ENCODE data around the gene MAP3K14.

MAP3K14 gene

DNA sequence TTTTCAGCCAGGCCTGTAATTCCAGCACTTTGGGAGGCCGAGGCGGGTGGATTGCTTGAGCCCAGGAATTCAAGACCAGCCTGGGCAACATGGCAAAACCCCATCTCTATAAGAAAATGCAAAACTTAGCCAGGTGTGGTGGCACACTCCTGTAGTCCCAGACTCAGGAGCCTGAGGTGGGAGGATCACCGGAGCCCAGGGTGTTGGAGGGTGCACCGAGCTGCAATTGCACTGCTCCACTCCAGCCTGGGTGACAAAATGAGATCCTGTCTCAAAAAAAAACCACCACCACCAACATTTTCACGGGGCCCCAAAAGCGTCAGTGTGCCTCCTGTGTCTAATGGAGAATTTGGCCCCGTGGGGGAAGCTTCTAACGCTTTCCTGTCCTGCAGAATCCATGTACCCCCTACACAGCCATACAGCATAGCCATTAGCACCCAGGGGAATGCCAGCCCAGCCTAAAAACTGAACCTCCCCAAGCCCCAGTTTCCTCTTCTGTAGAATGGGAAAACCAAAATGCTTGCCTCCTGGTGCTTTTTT lies 22.2 kb upstream of the MAP3K14 start:
- DNase-seq: no peak

- DNase-seq: no peak
These were observed 21.4 kb upstream of the MAP3K14 start for GRCh38 chr17:45338023-45338781.

DNA sequence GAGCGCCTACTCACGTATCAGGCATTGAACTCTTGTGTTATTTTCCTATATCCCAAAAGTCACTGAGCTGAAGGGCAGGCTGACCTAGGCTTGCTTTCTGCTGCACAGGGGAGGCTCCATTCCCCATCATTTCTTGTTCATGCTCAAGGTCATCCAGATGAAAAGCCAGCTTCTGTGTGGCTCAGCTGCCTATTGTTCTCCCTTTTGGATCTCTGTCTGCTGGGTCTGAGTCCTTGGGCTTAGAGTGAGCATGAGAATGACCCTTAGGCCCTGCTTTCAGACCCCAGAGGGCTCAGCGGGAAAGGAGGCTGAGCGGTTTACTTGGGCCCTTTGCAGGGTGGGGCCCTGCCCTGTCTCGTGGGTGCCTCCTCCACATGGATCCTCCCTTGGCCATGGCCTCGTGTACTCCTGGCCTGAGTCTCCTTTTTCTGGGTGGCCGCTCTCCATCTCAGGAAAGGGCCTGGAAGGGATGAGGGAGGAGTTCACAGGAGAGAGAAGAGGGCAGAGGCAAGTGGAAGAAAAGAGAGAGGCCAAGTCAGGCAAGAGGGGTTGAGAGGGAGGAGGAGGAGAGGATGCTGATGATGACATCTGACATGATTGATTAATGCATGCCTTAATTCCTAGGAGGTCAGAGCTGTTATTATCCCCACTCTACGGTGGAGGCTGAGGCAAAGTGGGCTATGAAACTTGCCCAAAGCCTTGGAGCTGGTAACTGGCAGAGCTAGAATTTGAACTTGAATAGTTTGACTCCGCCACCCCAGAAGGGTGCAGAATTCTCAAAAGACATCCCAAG lies 19.8 kb upstream of the MAP3K14 start:
- no peak for DNase-seq

- no peak for DNase-seq
These were observed 18.9 kb upstream of the MAP3K14 start for GRCh38 chr17:45335721-45336120.

GRCh38 chr17:45334701-45335677 lies 18.2 kb upstream of the MAP3K14 start:
- DNase-seq: no peak

GRCh38 chr17:45334231-45334630 lies 17.4 kb upstream of the MAP3K14 start:
- DNase-seq: no peak

DNA sequence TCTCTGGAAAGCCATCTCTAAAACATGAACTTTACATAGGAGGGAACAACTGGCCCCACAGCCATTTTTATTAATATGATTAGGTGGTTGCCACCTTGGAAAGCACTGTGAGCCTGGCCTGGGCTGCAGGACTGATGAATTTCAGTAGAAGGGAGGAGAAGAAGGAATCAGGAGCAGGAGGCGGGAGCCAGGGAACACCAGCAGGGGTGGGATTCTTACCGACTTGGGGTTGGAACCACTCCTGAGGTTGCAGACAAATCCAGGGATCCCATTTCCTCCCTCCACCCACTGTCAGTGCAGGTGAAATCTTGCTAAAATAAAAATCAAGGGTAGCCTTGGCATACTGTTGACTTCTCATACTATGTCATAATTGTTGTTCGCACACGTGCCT lies 16.9 kb upstream of the MAP3K14 start:
- no peak for DNase-seq

DNA sequence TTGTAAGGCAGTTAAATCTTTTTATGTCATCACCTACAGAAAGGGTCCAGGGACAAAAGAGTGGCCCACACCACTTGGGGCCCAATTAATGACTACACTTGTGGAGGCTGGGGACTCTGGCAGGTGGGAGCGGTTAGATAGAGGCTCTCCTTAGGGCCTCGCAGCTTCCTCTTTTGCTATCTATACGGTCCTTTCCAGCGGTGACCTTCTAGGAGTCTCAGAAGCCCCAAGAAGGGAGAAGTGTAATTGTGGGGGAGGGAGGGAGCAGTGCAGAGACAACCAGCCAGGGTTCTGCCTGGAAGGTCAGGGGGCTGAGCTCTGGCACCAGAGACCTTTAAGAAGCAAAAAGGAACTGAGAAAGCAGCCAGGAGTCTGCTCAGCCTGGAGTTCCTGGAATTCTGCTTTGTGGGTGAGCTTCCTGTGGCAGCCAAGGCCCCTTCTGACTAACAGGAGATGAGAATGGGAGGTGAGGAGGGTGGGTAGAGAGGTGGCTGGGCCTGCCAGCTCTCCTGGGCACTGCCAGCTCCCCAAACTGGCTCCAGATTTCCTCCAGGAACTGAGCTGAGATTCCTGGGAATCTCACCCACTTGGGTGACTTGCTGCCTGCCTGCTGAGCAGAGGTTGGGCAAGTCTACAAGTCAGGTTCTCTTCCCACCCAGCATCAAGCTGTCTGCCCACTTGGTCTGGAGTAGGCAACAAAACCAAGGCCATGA lies 16.3 kb upstream of the MAP3K14 start:
- peak; percentile 26 for DNase-seq

GRCh38 chr17:45332505-45332904 lies 15.7 kb upstream of the MAP3K14 start:
- DNase-seq: no peak

DNA sequence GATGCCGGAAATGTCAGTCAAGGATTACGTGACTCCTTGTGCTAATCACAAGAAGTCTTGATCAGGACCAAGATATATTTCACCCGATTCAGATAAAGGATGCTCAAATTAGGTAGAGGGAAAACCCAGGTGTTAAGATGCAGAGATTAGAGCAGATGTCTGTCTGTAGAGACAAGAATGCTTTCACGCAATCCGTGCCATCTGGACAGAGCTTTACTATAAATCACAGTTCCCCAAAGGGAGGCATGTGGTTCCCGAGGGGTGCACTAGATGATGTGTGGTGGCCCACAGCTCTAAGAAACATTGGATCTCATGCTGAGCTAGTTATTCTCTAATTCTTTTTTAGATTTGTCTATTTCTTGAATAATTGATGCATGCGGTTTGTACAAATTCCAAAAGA lies 9.8 kb upstream of the MAP3K14 start:
- no peak for DNase-seq

DNA sequence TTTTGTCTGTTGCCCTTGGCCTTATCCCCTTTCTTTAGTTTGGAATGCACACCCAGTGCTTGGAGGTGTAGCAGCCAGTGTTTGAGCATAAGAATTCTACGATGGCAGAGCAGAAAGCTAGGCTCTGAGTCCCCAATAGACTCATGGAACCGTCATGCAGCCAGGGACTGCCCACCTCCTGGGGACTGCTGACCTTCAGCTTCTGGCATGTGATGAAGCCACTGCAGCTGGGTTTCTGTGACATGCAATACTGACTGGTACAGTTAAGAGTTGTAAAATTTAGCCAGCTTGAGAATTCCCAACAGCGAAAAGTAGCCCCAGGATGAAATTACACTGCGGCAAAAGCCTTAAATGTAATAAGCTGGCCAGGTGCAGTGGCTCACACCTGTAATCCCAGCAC lies 9.0 kb upstream of the MAP3K14 start:
- no peak for DNase-seq

DNA sequence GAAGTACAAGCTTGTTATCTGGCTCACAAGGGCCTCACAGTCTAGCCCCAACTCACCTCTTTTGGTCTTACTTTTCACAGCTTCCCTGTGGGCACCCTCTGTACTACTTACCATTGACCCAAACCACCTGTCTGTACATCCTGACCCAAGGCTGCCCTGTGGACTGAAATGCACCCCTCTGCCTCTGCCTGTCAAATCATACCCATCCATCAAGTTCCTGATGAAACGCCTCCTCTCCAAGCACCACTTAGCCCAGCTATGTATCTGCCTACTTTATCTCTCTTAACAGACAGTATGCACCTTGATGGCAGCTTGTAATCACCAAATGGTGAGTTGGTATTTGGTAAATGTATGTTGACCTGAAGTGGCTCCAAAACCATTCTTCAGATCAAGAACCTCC lies 7.5 kb upstream of the MAP3K14 start:
- DNase-seq: no peak

DNA sequence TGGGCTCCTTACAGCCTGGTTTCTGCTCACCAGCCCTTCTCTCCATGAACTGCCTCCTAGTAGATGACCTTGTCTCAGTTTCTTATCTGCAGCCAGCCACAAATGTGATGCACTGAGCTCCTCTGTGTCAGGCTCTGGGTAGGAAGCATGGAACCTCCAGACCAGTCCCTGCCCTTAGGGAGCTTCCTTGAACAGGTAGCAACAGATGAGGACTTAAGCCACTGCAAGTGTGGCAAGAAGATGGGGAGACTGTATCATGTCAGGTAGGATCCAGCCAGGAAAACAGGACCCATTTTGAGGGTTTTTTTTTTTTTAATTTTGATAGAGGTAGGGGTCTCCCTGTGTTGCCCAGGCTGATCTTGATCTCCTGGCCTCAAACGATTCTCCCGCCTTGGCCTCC lies 5.3 kb upstream of the MAP3K14 start:
- DNase-seq: no peak

- DNase-seq: no peak
These were observed 4.2 kb upstream of the MAP3K14 start for GRCh38 chr17:45320931-45321461.

- DNase-seq: no peak
These were observed 3.6 kb upstream of the MAP3K14 start for GRCh38 chr17:45320349-45320930.

- no peak for DNase-seq
These were observed 2.5 kb upstream of the MAP3K14 start for GRCh38 chr17:45319239-45319703.

- no peak for DNase-seq
These were observed 1.9 kb upstream of the MAP3K14 start for GRCh38 chr17:45318561-45319230.

- DNase-seq: peak; percentile 100
These were observed 500 bp upstream of the MAP3K14 start for GRCh38 chr17:45317111-45317928.

- DNase-seq: no peak
These were observed 979 bp downstream of the MAP3K14 start for GRCh38 chr17:45315648-45316433.

All from CD4-positive, alpha-beta T cell treated with Interferon gamma for 1 hour (primary cell).